HG03095 (cell line): ENCODE data around the gene IL37.
"Not testable (repeated sequence)": the region's sequence is repeated elsewhere in the genome, so short reads cannot be mapped to it uniquely, and the experiment has no call there.

ENCODE experiments used
- ATAC-seq: cut with Tn5 transposase; IDR thresholded peaks from one replicate; pipeline ENCODE4 v1.9.1; 2021; ENCODE audit warnings: moderate library complexity; ENCODE audit not compliant: unreplicated experiment

IL37 gene

DNA sequence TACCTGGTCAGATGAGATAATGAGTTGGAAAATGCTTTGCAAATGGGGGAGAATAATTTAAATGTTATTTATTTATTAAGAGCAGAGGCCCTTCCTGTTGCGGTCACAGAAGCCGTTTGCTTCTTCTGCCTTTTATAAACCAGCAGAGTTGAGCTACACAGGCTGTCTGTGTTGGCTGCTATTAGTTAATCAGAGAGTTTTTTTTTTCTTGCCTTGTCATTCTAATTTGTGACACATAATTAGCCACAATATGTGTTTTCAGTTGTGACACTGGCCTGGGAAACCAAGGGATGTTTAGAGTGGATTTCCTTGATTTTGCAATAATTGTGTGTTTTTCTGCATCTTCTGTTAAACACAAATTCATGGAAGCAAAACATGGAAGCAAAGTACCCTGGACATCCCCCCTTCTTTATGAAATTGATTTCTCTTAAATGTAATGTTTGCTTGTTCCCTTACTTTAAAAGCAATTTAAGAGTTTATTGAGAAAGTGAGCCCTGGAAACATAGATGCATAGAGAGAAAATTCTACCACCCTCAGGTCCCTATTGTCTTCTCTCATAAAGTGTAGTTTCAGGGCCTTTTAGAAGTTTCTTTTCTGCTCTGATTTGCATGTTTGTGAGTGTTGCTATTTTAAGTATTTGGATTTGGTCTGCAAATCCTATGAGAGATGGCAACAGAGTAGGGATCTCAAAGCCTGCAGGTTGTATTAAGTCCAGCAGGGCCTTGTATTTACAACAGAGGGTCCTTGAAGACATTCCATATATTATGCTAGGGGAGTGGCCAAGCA lies 22.8 kb upstream of the IL37 start:
- ATAC-seq: no peak

DNA sequence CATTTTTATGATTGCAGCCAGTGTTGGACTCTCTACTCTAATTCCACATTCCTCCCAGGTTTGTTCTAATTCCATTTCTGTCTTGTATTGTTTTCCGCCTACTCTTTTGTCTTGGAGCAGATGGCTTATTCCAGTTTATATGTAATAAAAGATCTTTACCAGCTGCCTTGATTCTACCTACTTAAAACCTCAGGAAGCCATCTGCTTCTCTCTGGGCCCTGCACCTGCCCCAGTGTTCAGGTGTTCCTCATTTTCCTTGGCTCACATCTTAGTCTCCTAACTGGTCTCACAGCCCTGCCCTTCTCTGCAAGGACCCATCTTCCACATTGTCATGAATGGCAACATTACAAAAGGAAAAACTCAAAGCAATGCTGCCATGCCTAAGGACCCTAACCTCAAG lies 21.0 kb upstream of the IL37 start:
- no peak for ATAC-seq

DNA sequence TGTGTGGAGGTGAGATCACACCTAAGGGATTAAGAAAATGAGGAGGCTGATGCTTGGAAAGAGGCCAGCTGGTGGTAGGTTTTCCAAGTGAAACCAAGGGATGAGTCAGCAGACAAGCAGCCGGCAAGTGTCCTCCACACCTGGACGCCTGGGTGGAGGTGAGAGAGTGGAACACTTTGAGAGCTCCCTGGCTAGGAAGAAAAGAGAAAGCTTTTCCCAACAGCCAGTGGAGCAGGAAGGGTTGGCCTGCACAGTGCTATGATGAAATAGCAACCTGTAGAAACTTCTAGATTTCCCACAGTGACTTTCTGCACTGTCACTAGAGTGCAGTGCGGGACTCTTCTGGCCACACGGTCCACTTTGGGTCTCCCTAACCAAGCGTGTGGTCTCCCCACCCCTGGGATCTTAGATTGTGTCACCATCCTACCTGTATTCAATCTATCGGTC lies 19.6 kb upstream of the IL37 start:
- no peak for ATAC-seq

DNA sequence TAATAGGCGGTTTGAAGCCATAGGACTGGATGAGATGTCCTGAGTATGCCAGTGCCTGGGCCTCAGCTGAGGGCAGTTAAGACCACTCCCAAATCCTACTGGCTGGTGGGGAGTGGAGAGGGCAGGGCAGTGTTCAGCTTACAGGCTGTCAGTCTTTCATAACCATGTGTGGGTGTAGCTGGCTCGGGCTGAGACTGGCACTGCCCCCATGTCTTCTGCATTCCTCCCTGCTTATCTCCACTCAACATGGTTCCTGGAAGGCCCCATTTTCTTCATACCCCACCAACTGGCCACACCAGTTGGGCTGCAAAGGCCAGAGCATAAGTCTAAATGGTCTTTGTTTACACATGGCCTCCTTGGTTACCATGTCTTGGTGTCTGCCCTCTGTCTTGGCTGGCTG lies 17.2 kb upstream of the IL37 start:
- no peak for ATAC-seq

DNA sequence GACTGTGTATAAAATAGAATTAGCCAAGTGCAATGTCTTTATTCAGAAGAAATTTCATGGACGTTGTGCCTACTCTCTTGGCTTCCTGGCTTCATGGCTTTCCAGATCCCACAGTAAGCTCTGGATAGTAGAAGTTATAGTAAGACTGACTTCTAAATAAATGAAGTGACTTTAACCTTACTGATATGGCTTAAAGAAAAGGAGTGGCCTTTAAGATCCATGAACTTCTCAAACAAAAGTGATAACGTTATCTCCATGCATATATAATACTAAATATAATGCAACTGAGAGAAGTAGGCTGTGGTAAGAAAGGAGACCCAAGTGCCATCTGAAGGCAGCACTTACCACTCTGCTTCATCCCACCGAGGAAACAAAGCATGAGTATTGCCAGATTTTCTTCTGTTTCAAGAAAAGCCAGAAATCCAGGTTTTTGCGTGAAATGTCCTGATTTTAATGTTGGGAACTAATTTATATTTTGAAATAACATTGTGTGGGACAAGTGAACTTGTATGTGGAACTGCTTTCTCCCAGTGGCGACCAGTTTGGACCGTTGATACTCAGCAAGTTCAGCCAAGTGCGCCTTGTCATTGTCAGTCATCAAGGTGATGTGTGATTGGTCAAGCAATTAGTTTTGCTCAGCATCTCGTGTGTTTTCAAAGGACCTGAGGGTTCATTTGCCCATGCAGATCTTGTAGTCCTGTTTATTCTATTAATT lies 13.9 kb upstream of the IL37 start:
- no peak for ATAC-seq

DNA sequence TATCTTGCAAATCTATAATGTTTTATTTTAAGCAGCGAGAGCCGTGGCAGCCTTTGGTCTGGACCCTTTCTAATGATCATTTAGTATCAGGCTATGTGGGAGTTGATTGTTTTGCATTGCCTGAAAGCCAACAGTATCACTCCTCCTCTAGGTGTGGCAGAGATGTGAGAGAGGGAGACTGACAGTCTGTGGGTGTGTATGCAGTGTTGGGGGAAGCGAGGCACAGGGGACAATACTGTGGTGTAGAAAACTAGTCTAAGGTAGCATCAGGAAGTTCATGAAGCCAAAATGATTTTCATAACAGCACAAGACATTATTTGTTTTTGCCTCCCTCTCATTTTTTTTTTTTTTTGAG lies 13.4 kb upstream of the IL37 start:
- no peak for ATAC-seq

- not testable (repeated sequence) for ATAC-seq
These were observed 9.4 kb upstream of the IL37 start for GRCh38 chr2:112901431-112902065.

GRCh38 chr2:112902816-112903215 lies 8.1 kb upstream of the IL37 start:
- ATAC-seq: no peak

- ATAC-seq: no peak
These were observed 6.1 kb upstream of the IL37 start for GRCh38 chr2:112904883-112905282.

- no peak for ATAC-seq
These were observed 4.7 kb upstream of the IL37 start for GRCh38 chr2:112906276-112906675.

DNA sequence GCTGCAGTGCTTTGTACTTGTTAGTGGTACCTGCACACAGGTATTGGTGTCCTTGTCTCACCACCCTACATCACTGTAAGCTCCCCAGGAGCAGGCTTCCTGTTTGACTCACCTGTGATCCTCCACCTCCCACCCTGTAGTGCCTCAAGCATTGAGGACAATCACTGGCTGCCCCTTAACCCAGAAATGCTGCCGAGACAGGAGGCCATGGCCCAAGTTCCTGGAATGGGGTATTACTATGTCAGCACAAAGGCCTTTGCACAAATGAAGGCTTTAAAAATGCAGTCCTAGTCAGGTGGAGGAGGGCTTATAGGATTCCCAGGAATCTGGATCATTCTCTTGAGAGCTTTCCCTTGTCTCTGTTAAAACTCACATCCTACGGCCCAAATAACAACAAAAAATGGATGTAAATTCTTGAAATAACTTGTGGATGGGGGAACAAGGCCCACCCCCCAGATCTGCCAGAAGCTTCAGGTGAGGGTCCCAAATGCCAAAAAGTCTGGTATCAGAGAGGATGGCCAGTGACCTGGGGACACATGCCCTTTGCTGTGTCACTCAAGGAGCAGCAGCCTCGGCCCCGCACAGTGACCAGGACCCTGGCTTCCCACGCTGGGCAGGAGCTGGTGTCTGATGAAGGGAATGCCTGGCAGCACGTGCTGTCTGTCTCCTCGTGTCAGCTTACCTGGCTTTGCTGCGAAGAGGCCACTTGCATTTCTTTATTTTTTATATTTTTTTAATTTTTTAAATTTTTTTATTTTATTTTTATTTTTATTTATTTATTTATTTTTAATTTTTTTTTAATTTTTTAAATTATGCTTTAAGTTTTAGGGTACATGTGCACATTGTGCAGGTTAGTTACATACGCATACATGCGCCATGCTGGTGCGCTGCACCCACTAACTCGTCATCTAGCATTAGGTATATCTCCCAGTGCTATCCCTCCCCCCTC lies 3.7 kb upstream of the IL37 start:
- no peak for ATAC-seq

DNA sequence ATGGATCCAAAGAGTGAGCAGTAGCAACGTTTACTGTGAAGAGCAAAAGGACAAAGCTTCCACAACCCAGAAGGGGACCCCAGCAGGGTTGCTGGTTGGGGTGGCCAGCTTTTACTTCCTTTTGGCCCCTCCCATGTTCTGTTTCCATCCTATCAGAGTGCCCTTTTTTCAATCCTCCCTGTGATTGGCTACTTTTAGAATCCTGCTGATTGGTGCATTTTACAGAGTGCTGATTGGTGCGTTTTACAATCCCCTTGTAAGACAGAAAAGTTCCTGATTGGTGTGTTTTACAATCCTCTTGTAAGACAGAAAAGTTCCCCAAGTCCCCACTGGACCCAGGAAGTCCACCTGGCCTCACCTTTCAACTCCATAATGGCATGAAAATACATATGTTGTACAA lies 2.4 kb upstream of the IL37 start:
- ATAC-seq: not testable (repeated sequence)

DNA sequence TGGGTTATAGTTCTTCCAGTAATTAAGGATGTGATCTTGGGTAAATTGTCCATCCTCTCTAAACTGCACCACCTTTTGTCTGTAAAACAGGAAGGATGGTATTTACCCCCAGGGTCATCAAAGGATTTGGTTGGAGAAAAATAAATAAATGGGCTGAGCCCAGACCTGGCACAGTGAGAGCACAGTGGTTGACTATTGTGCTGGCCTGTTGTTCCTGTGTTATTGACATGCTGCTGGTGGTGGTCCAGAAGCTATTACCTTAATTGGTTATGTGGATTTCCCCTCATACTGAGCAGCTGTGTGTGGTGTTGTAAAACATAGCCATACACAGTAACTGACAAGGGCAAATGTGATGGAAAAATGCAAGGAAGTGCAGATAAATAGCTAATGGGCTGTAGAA lies 746 bp upstream of the IL37 start:
- no peak for ATAC-seq

DNA sequence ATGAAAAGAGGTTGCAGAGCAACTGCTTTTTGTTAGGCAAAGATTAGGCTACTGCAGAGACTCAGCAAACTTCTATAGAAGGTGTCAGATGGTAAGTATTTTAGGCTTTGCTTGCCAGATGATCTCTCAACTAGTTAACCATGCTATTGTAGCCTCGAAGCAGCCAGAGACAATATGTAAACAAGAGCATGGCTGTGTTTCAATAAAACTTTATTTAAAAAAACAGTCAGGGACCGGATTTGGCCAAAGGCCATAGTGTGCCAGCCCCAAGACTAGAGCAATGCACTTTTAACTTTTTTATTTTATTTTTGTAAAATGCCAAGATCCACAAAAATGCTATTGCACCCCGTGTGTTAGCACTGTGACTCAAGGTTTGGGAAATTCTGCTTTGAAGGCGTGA lies 1.4 kb downstream of the IL37 start:
- ATAC-seq: no peak

- no peak for ATAC-seq
These were observed 4.6 kb downstream of the IL37 start for GRCh38 chr2:112915300-112916144.

DNA sequence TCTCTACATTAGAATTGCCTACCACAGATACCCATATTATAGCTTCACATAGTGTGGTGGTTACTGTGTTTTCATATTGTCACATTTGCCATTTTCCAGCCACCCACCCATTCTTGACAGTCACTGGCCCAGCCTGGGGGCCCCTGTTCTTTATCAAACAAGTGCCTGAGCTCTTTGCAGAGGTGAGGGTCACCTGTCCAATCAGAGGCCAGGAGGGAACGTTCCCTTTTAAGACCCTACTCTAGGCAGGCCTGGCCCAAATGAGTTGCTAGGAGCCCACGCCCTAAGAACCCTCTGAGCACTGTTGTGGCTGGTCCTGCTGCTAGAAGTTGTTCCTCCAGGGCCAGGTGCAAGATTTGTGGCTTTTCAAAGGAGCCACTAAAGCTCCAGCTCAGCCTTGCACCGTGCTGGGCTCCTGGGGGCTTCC lies 5.2 kb downstream of the IL37 start:
- no peak for ATAC-seq

DNA sequence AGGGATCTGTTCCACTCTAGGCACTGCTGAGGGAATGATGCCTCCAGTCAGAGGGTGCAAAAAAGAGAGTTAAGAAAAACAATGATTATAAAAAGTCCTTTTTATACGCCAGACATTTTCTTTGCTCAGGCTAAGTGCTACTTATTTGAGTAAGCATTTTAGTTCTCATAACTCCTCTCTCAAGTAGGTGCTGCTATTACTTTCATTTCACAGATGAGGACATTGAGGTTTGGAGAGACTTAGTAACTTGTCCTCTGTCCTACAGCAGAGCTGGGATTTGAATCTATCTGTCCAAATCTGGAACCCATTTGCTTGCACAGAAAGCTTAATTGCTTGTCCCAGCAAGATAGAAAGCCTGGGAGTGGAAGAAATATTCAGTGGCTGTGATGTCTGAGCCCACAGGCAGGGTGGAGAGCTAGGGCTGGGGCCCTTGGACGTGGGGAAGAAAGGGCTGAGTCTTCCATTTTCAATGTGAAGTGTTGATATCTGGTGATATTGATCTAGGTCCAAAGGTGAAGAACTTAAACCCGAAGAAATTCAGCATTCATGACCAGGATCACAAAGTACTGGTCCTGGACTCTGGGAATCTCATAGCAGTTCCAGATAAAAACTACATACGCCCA lies 5.8 kb downstream of the IL37 start:
- no peak for ATAC-seq

DNA sequence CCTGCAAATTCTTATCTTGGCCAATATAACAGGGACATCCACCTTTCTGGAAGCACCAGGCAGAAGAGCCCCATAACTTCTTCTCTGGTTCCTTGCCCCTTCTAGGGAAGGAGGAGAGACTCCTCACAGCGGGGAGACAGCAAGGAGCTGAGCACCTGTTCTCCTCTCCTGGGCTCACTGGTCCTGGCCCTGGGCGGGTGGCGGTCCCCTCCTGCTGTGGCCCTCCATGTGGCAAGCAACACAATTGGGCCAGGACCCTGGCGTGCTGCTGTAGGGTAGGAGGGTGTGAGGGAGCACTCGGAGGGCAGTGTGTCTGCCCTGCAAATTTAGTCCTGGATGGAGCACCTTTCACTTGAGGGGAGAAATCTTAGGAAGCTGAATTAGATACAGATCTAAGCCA lies 6.9 kb downstream of the IL37 start:
- no peak for ATAC-seq

DNA sequence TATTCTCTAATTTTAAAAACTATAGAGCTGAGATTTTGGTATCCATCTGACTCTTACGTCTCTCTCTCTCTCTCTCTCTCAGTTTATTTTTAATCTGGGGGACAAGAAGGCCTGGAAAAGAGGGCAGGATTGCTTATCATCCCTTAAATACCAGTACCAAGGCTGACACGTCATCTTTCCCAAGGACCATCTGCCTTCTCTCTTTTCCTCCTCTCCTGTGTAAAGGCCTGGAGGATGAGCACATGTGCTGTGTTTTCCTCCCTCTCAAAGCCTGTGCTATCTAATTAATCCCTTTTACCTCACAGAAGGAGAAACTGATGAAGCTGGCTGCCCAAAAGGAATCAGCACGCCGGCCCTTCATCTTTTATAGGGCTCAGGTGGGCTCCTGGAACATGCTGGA lies 7.3 kb downstream of the IL37 start:
- no peak for ATAC-seq

GRCh38 chr2:112919086-112919485 lies 8.1 kb downstream of the IL37 start:
- ATAC-seq: no peak
